Nephron progenitor cell (in vitro differentiated cells): Measurements from ENCODE around the gene GFRA3.
A peak's percentile ranks its signal among the peaks of the same experiment; 100 is the strongest.

ENCODE experiments used
- DNase-seq: peaks from one replicate; pipeline ENCODE4 v3.0.0; 2021
- H3K27ac Mint-ChIP-seq: 2 replicates; pipeline ENCODE4 v1.8.0; 2021; ENCODE audit warnings: mild to moderate bottlenecking, moderate library complexity, mixed read lengths
- H3K27me3 Mint-ChIP-seq: 2 replicates; pipeline ENCODE4 v1.8.0; 2021; ENCODE audit warnings: mild to moderate bottlenecking, low read depth, mixed read lengths; ENCODE audit not compliant: poor library complexity
- H3K36me3 Mint-ChIP-seq: 2 replicates; pipeline ENCODE4 v1.8.0; 2021; ENCODE audit warnings: low read depth, mixed read lengths
- H3K4me1 Mint-ChIP-seq: 2 replicates; pipeline ENCODE4 v1.8.0; 2021; ENCODE audit warnings: mixed read lengths
- H3K4me3 Mint-ChIP-seq: 2 replicates; pipeline ENCODE4 v1.8.0; 2021; ENCODE audit warnings: mild to moderate bottlenecking, moderate library complexity, mixed read lengths
- H3K9me3 Mint-ChIP-seq: 2 replicates; pipeline ENCODE4 v1.8.0; 2021; ENCODE audit warnings: mild to moderate bottlenecking, moderate library complexity, mixed read lengths
- CTCF ChIP-seq: fragments of 200-600 bp; sonication (generic); IDR thresholded peaks from 2 replicates; pipeline ENCODE4 v1.5.0; 2021; ENCODE audit warnings: antibody characterized with exemption

Gene GFRA3

GRCh38 chr5:138226910-138227309, 47.5 kb downstream of the GFRA3 start:
- Mint-ChIP-seq H3K27ac (no peak overlapping the region), H3K4me1 (peaks cover 12% of the 10 kb centered on the region), H3K9me3 (peaks cover 15% of the 10 kb centered on the region), H3K4me3 (no peak overlapping the region), H3K27me3 (peaks cover 19% of the 10 kb centered on the region), H3K36me3 (no peaks in the 10 kb centered on the region)
- no peak for DNase-seq
- no peak for TF ChIP-seq CTCF

DNA sequence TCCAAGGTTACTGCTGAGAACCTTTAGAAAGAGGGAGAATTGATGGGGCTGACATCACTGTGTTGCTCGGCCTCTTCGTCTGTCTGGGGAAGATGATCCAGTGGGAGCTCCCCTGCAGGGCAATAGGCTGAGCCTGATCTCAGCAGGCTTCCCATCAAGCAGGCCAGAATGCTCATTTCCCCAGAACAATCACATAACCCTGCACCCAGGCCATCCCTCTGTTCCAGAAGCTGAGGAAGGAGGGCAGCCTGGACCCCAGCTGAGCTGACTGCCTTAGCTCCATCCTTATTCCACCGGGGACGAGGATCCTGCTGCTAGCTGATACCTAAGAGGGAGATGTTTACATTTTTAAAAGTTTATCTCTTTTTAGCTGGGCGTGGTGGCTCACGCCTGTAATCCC, 49.7 kb downstream of the GFRA3 start:
- DNase-seq, result no peak
- no peaks in the 10 kb centered on the region for H3K36me3 Mint-ChIP-seq
- peaks cover 15% of the 10 kb centered on the region for H3K9me3 Mint-ChIP-seq
- H3K27ac Mint-ChIP-seq, result no peak overlapping the region
- peaks cover 18% of the 10 kb centered on the region for H3K27me3 Mint-ChIP-seq
- no peak overlapping the region for H3K4me3 Mint-ChIP-seq
- no peak for TF ChIP-seq CTCF
- peaks cover 6% of the 10 kb centered on the region for H3K4me1 Mint-ChIP-seq

- H3K27ac Mint-ChIP-seq, result no peak overlapping the region
- TF ChIP-seq CTCF, result no peak
- peaks cover 23% of the 10 kb centered on the region for H3K9me3 Mint-ChIP-seq
- H3K4me1 Mint-ChIP-seq, result peaks cover 6% of the 10 kb centered on the region
- peaks cover 5% of the 10 kb centered on the region for H3K36me3 Mint-ChIP-seq
- no peak for DNase-seq
- H3K27me3 Mint-ChIP-seq, result peaks cover 22% of the 10 kb centered on the region
- H3K4me3 Mint-ChIP-seq, result no peak overlapping the region
Observed at GRCh38 chr5:138223532-138223931, 50.9 kb downstream of the GFRA3 start.

GRCh38 chr5:138216799-138217198, 57.6 kb downstream of the GFRA3 start:
- no peak for DNase-seq
- Mint-ChIP-seq H3K4me1 (peaks cover 19% of the 10 kb centered on the region), H3K36me3 (peaks cover 5% of the 10 kb centered on the region)

DNA sequence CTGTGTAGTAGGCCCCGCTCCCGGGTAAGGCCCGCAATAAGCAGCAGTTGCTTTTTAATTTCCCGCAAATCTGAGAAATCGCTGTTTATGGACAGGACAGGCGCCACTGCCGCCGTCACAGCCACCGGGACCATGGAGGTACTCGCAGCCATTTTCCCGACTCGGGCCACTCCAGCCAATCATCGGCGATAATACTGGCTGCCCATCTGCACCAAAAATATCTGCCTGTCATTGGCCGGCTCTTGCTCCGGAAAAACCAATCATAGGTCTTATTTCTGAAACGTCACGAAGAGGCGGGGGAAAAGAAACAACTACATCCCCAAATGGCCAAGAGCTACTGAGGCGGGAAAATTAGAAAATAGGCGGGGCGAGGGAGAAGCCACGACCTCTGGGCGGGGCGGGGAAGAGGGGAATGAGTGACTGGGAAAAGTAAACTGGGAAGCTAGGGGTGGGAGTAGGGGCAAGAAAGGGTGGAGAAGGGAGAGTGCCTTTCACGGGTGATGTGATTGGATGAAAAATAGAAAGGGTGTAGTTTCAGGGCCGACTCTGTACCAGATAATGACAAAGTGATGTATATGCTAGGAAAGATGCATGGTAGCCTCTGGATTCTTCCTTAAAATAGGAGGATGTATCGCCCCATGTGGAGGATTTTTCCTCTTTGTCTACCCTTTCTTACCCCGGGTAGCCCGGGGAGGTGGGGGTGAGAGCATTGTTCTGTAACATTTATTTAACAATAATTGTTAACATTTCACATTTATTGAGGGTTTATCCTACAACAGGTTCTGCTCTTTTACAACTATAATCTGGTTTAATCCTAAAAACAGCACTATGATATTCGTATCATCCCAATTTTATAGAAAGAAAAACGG, 61.0 kb downstream of the GFRA3 start, which contains the start of gene CDC23:
CDC23 (minus strand) TSS at position 163 of the 869 bp plus-strand sequence; CDS start at position 152, 11 bp downstream.
- peaks cover 8% of the 10 kb centered on the region for H3K36me3 Mint-ChIP-seq
- no peak for TF ChIP-seq CTCF
- peak within 1 kb of the TSS; percentile 99 for H3K27ac Mint-ChIP-seq
- H3K27me3 Mint-ChIP-seq, result peaks cover 22% of the 10 kb centered on the region
- H3K4me3 Mint-ChIP-seq, result peak within 1 kb of the TSS; percentile 100
- H3K9me3 Mint-ChIP-seq, result no peaks in the 10 kb centered on the region
- peak; percentile 91 for DNase-seq
- peaks cover 27% of the 10 kb centered on the region for H3K4me1 Mint-ChIP-seq

More at GRCh38 chr5:138216799-138217198, 57.6 kb downstream of the GFRA3 start:
- Mint-ChIP-seq H3K4me3 (no peak overlapping the region), H3K27ac (no peak overlapping the region), H3K27me3 (peaks cover 30% of the 10 kb centered on the region), H3K9me3 (peaks cover 10% of the 10 kb centered on the region)
- TF ChIP-seq CTCF, result no peak

- Mint-ChIP-seq H3K27me3 (peaks cover 17% of the 10 kb centered on the region), H3K27ac (peak overlapping the region; percentile 99), H3K36me3 (peaks cover 13% of the 10 kb centered on the region), H3K4me3 (peak overlapping the region; percentile 100), H3K9me3 (no peaks in the 10 kb centered on the region), H3K4me1 (peaks cover 27% of the 10 kb centered on the region)
- no peak for DNase-seq
- no peak for TF ChIP-seq CTCF
Observed at GRCh38 chr5:138212828-138213160, 61.6 kb downstream of the GFRA3 start.
